ENCODE data around the gene GPANK1.
A peak's percentile ranks its signal among the peaks of the same experiment; 100 is the strongest.

Gene GPANK1

GRCh38 chr6:31690231-31691077, 25.7 kb upstream of the GPANK1 start:
- DNase-seq, result no peak

GRCh38 chr6:31689249-31690110, 24.7 kb upstream of the GPANK1 start:
- no peak for DNase-seq

- DNase-seq, result no peak
Observed at GRCh38 chr6:31687860-31688693, 23.3 kb upstream of the GPANK1 start.

- DNase-seq, result no peak
Observed at GRCh38 chr6:31687321-31687720, 22.5 kb upstream of the GPANK1 start.

GRCh38 chr6:31686483-31686882, 21.7 kb upstream of the GPANK1 start:
- no peak for DNase-seq

- DNase-seq, result no peak
Observed at GRCh38 chr6:31683591-31683990, 18.8 kb upstream of the GPANK1 start.

- peak; percentile 3 for DNase-seq
Observed at GRCh38 chr6:31681135-31681671, 16.4 kb upstream of the GPANK1 start.

- peak; percentile 35 for DNase-seq
Observed at GRCh38 chr6:31680226-31681134, 15.7 kb upstream of the GPANK1 start, which contains the start of gene LY6G5C. TSS of gene LY6G5C (minus strand) at chr6:31681067. CDS start at chr6:31680373, 694 bp downstream.

- DNase-seq, result no peak
Observed at GRCh38 chr6:31677955-31678354, 13.2 kb upstream of the GPANK1 start.

- DNase-seq, result no peak
Observed at GRCh38 chr6:31676904-31677303, 12.1 kb upstream of the GPANK1 start.

- DNase-seq, result no peak
Observed at GRCh38 chr6:31676322-31676903, 11.6 kb upstream of the GPANK1 start.

- DNase-seq, result no peak
Observed at GRCh38 chr6:31669676-31670075, 4.9 kb upstream of the GPANK1 start, which contains the start of gene LY6G5B. TSS of gene LY6G5B (plus strand) at chr6:31669976. CDS start at chr6:31670951, 975 bp downstream.

- no peak for DNase-seq
Observed at GRCh38 chr6:31666337-31666965, 1.7 kb upstream of the GPANK1 start.

GRCh38 chr6:31665501-31666336, 922 bp upstream of the GPANK1 start, which contains the start of gene CSNK2B:
TSS of gene CSNK2B (plus strand) at chr6:31666080. CDS start at chr6:31666832, 752 bp downstream.
- peak; percentile 90 for DNase-seq

- no peak for DNase-seq
Observed at GRCh38 chr6:31663961-31664789, 622 bp downstream of the GPANK1 start.

GRCh38 chr6:31663126-31663960, 1.5 kb downstream of the GPANK1 start:
- DNase-seq, result no peak

GRCh38 chr6:31662124-31662723, 2.6 kb downstream of the GPANK1 start:
- no peak for DNase-seq

Measured in NCI-H1092 (cell line).